GM06990 (cell line): Measurements from ENCODE around the gene PTPRE.

ENCODE experiments used
- DNase-seq: peaks from one replicate; pipeline ENCODE4 v3.0.0-alpha.2; 2011; ENCODE audit not compliant: insufficient read length; ENCODE audit errors: extremely low read depth
- H3K27me3 ChIP-seq: replicated peaks from 2 replicates; pipeline ENCODE4 v1.6.0; 2011; ENCODE audit warnings: low read length; ENCODE audit not compliant: control insufficient read depth, insufficient read depth
- H3K36me3 ChIP-seq: 2 replicates; pipeline ENCODE4 v1.5.1; 2011; ENCODE audit warnings: low read length; ENCODE audit not compliant: control insufficient read depth, insufficient read depth
- H3K4me3 ChIP-seq: replicated peaks from 2 replicates; pipeline ENCODE4 v1.5.1; 2011; ENCODE audit warnings: low read depth, mild to moderate bottlenecking, control low read depth, low read length
- CTCF ChIP-seq: IDR thresholded peaks from 2 replicates; pipeline ENCODE4 v1.5.1; 2011; ENCODE audit warnings: low read length, control low read depth, mild to moderate bottlenecking, inconsistent platforms; ENCODE audit not compliant: insufficient read depth, poor library complexity, severe bottlenecking

Gene PTPRE

GRCh38 chr10:127991543-127992255 is 84.8 kb downstream of the PTPRE start:
- Histone ChIP-seq H3K4me3 (no peak overlapping the region), H3K36me3 (no peaks in the 10 kb centered on the region), H3K27me3 (no peaks in the 10 kb centered on the region; the same call in 1 of the 2 replicates)
- TF ChIP-seq CTCF, result no peak
- DNase-seq, result no peak

DNA sequence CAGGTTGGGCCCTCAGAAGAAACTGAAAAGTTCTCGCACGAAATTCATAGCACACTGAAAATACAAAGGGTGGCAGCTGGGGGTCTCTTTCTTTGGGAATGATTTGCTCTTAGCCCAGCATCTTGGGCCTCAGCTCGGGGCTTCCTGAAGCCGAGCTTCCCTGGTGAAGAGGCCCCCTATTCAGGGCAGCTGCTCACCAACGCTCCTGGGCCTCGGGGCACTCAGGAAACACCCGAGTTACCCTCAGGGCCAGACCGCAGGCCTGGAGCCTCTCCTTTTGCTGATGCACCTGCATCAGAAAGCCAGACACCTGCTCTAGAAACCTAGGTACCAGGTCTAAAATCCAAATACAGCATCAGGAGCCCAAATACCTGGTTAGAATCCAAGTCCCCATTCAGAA is 85.5 kb downstream of the PTPRE start:
- Histone ChIP-seq H3K27me3 (no peaks in the 10 kb centered on the region; the same call in 1 of the 2 replicates), H3K4me3 (no peak overlapping the region), H3K36me3 (no peaks in the 10 kb centered on the region)
- no peak for DNase-seq
- TF ChIP-seq CTCF, result no peak

DNA sequence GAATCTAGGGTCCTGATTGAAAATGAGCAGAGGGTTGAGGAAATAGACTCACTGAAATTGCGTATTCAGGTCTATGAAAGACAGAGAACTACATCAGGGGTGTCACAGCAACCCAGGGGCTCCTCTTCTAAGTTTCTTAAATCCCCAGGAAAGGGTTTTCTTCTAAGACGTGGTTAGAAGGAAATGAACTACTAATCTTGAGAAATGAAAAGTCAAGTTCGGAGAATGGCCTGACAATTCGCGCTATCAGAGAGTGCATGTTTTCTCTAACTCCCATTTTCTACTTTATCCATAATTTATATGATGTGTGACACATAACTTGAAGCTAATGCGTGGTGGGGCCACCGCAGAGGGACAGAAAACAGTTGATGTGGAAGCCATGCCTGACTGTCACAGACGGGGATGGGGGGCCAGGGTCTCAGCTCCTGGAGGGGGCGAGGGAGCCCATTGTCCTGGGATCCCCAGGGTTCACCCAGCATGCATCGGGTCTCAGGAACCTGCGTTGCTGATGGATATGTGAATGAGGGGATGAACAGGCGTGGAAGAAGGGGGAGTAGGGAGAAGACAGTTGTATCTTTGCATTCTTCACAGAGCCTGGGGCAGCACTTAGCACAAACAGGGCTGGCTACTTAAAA is 86.3 kb downstream of the PTPRE start:
- no peak for TF ChIP-seq CTCF
- DNase-seq, result no peak

DNA sequence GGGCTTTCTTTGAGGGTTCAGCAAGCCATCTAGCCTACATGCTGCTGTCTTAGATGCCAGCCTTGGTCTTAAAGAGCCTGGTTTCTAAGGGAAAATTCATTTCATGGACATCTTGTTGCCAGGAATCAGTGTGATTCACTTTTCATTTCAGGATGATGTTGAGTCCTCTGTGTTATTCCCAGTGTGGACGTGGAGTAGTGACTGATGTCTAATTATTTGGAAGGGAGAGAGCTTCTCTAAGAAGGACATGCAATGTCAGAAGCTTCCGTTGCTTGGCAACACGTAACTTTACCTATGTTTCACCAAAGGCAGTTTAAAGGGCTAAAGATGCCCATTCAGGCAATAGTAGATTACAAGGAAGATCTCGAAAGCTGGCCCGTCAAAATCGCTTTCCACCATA is 89.0 kb downstream of the PTPRE start:
- no peaks in the 10 kb centered on the region; the same call in 1 of the 2 replicates for H3K27me3 ChIP-seq

More for the DNA sequence above, 86.3 kb downstream of the PTPRE start:
- Histone ChIP-seq H3K4me3 (no peak overlapping the region), H3K27me3 (no peaks in the 10 kb centered on the region; the same call in 1 of the 2 replicates), H3K36me3 (no peaks in the 10 kb centered on the region)

GRCh38 chr10:127996586-127996985 is 89.7 kb downstream of the PTPRE start:
- Histone ChIP-seq H3K27me3 (no peaks in the 10 kb centered on the region; the same call in 1 of the 2 replicates), H3K36me3 (no peaks in the 10 kb centered on the region), H3K4me3 (no peak overlapping the region)
- no peak for DNase-seq
- no peak for TF ChIP-seq CTCF

More for the DNA sequence above, 89.0 kb downstream of the PTPRE start:
- no peaks in the 10 kb centered on the region for H3K36me3 ChIP-seq
- no peak for TF ChIP-seq CTCF
- no peak overlapping the region for H3K4me3 ChIP-seq
- DNase-seq, result no peak

GRCh38 chr10:127997271-127997670 is 90.4 kb downstream of the PTPRE start:
- Histone ChIP-seq H3K27me3 (no peaks in the 10 kb centered on the region; the same call in 1 of the 2 replicates), H3K4me3 (no peak overlapping the region)
- TF ChIP-seq CTCF, result no peak

More at GRCh38 chr10:127997271-127997670, 90.4 kb downstream of the PTPRE start:
- DNase-seq, result no peak
- no peaks in the 10 kb centered on the region for H3K36me3 ChIP-seq
